ENCODE measurements around the gene ERMP1. TPM values are rescaled to one million over a fixed set of nuclear protein-coding genes. Genes with fewer than 3 reads are reported as not detected.

The ERMP1 gene
- total and polyA plus RNA-seq, 4 experiments from 2014 or later = 11.6 to 24.5 (median 17.6) TPM

GRCh38 chr9:5820425-5820824 lies 12.5 kb downstream of the ERMP1 start:
- ChIA-PET CTCF (ENCODE audit: partially characterized antibody) (interaction anchor here (1.5 kb wide), 1 partner anchor 13 kb away, joined by 5 read pairs; the partner anchor contains the start of gene ERMP1), POLR2A (ENCODE audit: partially characterized antibody) (no interaction called here)
- Histone ChIP-seq H3K27ac (ENCODE audit: low read depth, low read length) (no peak overlapping the region), H3K27me3 (ENCODE audit: insufficient read depth, low read length) (no peaks in the 10 kb centered on the region), H3K36me3 (ENCODE audit: insufficient read depth, low read length) (peaks cover 5% of the 10 kb centered on the region), H3K9me3 (ENCODE audit: control insufficient read depth in 1 of 2, low read length in 2 of 2) (no peaks in the 10 kb centered on the region), H3K4me1 (ENCODE audit: insufficient read depth, low read length) (peaks cover 3% of the 10 kb centered on the region), H3K4me3 (ENCODE audit: low read length in 2 of 2) (no peak overlapping the region)
- DNase-seq = no peak
- Mint-ChIP-seq H3K27ac (peak overlapping the region in 2 of 7 donors; percentile 24 to 25), H3K9me3 (no peaks in the 10 kb centered on the region), H3K4me1 (peaks cover 6 to 17% (median 12%) of the 10 kb centered on the region in 4 donors), H3K4me3 (no peak overlapping the region), H3K36me3 (peaks cover 34 to 49% of the 10 kb centered on the region in 2 donors), H3K27me3 (no peaks in the 10 kb centered on the region)
- intact Hi-C loops (cut with micrococcal nuclease) = no loop called here

DNA sequence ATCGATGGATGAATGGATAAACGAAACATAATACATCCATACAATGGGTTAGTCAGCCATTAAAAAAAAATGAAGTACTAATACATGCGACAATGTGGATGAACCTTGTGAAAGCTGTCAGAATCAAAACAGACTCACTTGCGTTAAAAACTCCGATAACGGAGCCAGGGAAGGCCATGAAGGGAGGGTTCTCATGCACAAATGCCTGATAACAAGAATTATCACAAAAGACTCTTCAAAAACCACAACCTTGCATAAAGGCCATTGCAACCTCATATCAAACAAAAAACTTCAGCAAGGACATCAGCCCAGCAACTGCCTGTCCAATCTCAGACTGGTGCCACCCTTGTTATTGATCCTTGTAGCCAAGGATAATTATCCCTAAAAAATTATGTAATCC lies 13.7 kb downstream of the ERMP1 start:
- no peaks in the 10 kb centered on the region for H3K27me3 ChIP-seq (ENCODE audit: insufficient read depth, low read length)
- peaks cover 37 to 43% of the 10 kb centered on the region in 2 donors for H3K36me3 Mint-ChIP-seq
- H3K27ac ChIP-seq (ENCODE audit: low read depth, low read length) = no peak overlapping the region
- H3K4me1 ChIP-seq (ENCODE audit: insufficient read depth, low read length) = no peaks in the 10 kb centered on the region
- intact Hi-C loops (cut with micrococcal nuclease) = no loop called here
- CTCF ChIA-PET (ENCODE audit: partially characterized antibody) = interaction anchor here (1.5 kb wide), 1 partner anchor 13 kb away, joined by 3 read pairs; no protein-coding TSS in a partner anchor
- no peak overlapping the region for H3K4me3 ChIP-seq (ENCODE audit: low read length in 2 of 2)
- no peaks in the 10 kb centered on the region for H3K9me3 Mint-ChIP-seq
- no peaks in the 10 kb centered on the region for H3K9me3 ChIP-seq (ENCODE audit: control insufficient read depth in 1 of 2, low read length in 2 of 2)
- POLR2A ChIA-PET (ENCODE audit: partially characterized antibody) = no interaction called here
- H3K4me3 Mint-ChIP-seq = no peak overlapping the region
- H3K4me1 Mint-ChIP-seq = peaks cover 0 to 14% (median 8%) of the 10 kb centered on the region in 4 donors
- DNase-seq = no peak
- H3K36me3 ChIP-seq (ENCODE audit: insufficient read depth, low read length) = no peaks in the 10 kb centered on the region
- no peaks in the 10 kb centered on the region for H3K27me3 Mint-ChIP-seq
- no peak overlapping the region for H3K27ac Mint-ChIP-seq

DNA sequence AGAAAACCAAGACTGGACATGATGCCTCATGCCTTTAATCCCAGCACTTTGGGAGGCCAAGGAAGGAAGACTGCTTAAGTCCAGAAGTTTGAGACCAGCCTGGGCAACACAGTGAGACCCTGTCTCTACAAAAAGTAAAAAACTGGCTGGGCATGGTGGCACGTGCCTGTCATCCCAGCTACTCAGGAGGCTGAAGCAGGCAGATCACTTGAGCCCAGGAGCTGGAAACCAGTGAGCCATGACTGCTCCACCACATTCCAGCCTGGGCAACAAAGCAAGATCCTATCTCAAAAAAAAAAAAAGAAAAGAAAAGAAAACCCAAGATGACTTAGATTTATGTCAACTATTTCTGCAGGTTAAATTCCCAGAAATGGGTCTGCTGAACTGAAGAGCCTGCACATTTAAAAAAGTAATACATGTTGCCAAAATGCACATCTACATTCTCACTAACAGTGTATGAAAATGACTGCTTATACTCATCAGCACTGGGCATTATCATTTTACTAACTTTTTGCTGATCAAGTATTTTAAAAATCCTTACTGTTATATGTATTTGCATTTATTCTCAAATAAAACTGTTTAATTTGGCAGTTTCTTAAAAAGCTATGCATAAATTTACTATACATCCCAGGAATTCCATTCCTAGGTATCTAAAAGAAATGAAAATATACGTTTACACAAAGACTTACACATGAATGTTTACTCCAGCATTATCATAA lies 14.3 kb downstream of the ERMP1 start:
- H3K36me3 ChIP-seq (ENCODE audit: insufficient read depth, low read length) = peaks cover 3% of the 10 kb centered on the region
- H3K27ac ChIP-seq (ENCODE audit: low read depth, low read length) = no peak overlapping the region
- ChIA-PET POLR2A (ENCODE audit: partially characterized antibody) (interaction anchor here (0.6 kb wide), 1 partner anchor 218 kb away, joined by 4 read pairs; no protein-coding TSS in a partner anchor), CTCF (ENCODE audit: partially characterized antibody) (interaction anchor here (1.5 kb wide), 1 partner anchor 14 kb away, joined by 3 read pairs; no protein-coding TSS in a partner anchor)
- H3K9me3 Mint-ChIP-seq = no peaks in the 10 kb centered on the region
- H3K4me1 ChIP-seq (ENCODE audit: insufficient read depth, low read length) = no peaks in the 10 kb centered on the region
- H3K36me3 Mint-ChIP-seq = peaks cover 37 to 45% of the 10 kb centered on the region in 2 donors
- H3K4me3 Mint-ChIP-seq = no peak overlapping the region
- no peaks in the 10 kb centered on the region for H3K9me3 ChIP-seq (ENCODE audit: control insufficient read depth in 1 of 2, low read length in 2 of 2)
- H3K27ac Mint-ChIP-seq = peak overlapping the region in 4 of 7 donors; percentile 17 to 32 (median 20)
- no peak for DNase-seq
- no peaks in the 10 kb centered on the region for H3K27me3 ChIP-seq (ENCODE audit: insufficient read depth, low read length)
- H3K4me3 ChIP-seq (ENCODE audit: low read length in 2 of 2) = no peak overlapping the region
- intact Hi-C loops (cut with micrococcal nuclease) = no loop called here
- no peaks in the 10 kb centered on the region for H3K27me3 Mint-ChIP-seq
- peaks cover 0 to 12% (median 7%) of the 10 kb centered on the region in 4 donors for H3K4me1 Mint-ChIP-seq

DNA sequence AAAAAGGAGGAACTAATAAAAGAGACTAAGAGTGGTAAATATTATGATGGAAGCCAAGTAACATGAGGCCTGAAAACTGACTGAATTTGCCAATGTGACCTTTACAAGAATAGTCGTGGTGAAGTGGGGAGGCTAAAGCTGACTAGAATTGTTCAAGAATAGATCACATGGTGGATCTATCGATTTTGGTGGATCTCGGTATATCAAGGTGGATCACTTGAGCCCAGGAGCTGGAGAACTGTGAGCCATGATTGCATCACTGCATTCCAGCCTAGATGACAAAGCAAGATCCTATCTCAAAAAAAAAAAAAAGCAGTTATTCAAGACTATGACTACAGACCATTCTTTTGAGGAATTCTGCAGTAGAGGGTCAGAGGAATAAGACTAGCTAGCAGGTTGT lies 15.1 kb downstream of the ERMP1 start:
- CTCF ChIA-PET (ENCODE audit: partially characterized antibody) = interaction anchor here (1.5 kb wide), 1 partner anchor 14 kb away, joined by 3 read pairs; no protein-coding TSS in a partner anchor
- peaks cover 0 to 12% (median 7%) of the 10 kb centered on the region in 4 donors for H3K4me1 Mint-ChIP-seq
- intact Hi-C loops (cut with micrococcal nuclease) = no loop called here
- H3K4me3 ChIP-seq (ENCODE audit: low read length in 2 of 2) = no peak overlapping the region
- no peak overlapping the region for H3K27ac ChIP-seq (ENCODE audit: low read depth, low read length)
- POLR2A ChIA-PET (ENCODE audit: partially characterized antibody) = interaction anchor here (0.6 kb wide), 1 partner anchor 219 kb away, joined by 4 read pairs; no protein-coding TSS in a partner anchor
- no peaks in the 10 kb centered on the region for H3K27me3 Mint-ChIP-seq
- H3K27me3 ChIP-seq (ENCODE audit: insufficient read depth, low read length) = no peaks in the 10 kb centered on the region
- H3K36me3 Mint-ChIP-seq = peaks cover 38 to 46% of the 10 kb centered on the region in 2 donors
- DNase-seq = no peak
- H3K36me3 ChIP-seq (ENCODE audit: insufficient read depth, low read length) = peaks cover 3% of the 10 kb centered on the region
- H3K4me3 Mint-ChIP-seq = no peak overlapping the region
- no peaks in the 10 kb centered on the region for H3K9me3 ChIP-seq (ENCODE audit: control insufficient read depth in 1 of 2, low read length in 2 of 2)
- H3K27ac Mint-ChIP-seq = peak overlapping the region in 3 of 7 donors; percentile 17 to 61 (median 17)
- no peaks in the 10 kb centered on the region for H3K9me3 Mint-ChIP-seq
- H3K4me1 ChIP-seq (ENCODE audit: insufficient read depth, low read length) = no peaks in the 10 kb centered on the region

DNA sequence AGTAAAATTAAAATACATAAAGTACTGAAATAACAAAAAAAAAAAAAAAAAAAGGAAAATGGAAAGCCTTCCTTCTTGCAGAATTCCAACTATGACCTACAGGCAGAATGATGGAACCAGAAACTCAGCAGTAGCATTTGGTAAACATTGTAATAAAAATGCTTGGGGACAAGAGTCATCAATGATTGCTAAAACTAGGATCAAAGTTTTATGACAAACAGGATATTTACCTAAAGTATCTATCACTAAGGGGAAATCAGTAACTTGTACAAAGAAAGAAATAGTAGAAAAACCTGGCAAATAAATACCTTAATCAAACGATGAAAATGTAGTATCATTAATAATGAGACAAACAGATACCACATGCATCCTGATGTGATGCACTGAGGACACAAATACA lies 17.5 kb downstream of the ERMP1 start:
- H3K27me3 Mint-ChIP-seq = no peaks in the 10 kb centered on the region
- H3K36me3 Mint-ChIP-seq = peaks cover 47 to 57% of the 10 kb centered on the region in 2 donors
- ChIA-PET POLR2A (ENCODE audit: partially characterized antibody) (no interaction called here), CTCF (ENCODE audit: partially characterized antibody) (no interaction called here)
- Histone ChIP-seq H3K4me1 (ENCODE audit: insufficient read depth, low read length) (no peaks in the 10 kb centered on the region), H3K36me3 (ENCODE audit: insufficient read depth, low read length) (peaks cover 3% of the 10 kb centered on the region), H3K4me3 (ENCODE audit: low read length in 2 of 2) (no peak overlapping the region), H3K9me3 (ENCODE audit: control insufficient read depth in 1 of 2, low read length in 2 of 2) (no peaks in the 10 kb centered on the region), H3K27me3 (ENCODE audit: insufficient read depth, low read length) (no peaks in the 10 kb centered on the region), H3K27ac (ENCODE audit: low read depth, low read length) (no peak overlapping the region)
- H3K4me1 Mint-ChIP-seq = peaks cover 0 to 12% (median 7%) of the 10 kb centered on the region in 4 donors
- no peak for DNase-seq
- no peak overlapping the region for H3K4me3 Mint-ChIP-seq
- intact Hi-C loops (cut with micrococcal nuclease) = no loop called here
- no peak overlapping the region for H3K27ac Mint-ChIP-seq
- H3K9me3 Mint-ChIP-seq = no peaks in the 10 kb centered on the region

DNA sequence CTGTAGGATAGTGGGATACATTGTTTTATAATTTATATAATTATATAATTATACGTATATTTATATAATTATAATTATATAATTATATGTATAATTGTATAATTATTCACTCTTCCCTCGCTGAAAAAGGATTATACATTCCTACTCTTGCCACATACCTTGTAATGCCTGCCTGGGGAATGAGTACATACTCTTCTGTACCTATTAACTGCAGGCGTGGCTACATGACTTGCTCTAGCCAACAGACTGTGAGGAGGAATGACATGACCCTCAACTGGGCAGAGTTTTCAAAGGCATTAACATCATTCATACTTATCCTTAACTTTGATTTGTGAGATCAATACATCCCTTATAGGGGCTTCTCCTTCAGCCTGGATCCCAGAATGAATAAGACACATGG lies 19.1 kb downstream of the ERMP1 start:
- peaks cover 50 to 61% of the 10 kb centered on the region in 2 donors for H3K36me3 Mint-ChIP-seq
- ChIA-PET POLR2A (ENCODE audit: partially characterized antibody) (no interaction called here), CTCF (ENCODE audit: partially characterized antibody) (no interaction called here)
- no peak overlapping the region for H3K27ac Mint-ChIP-seq
- no peaks in the 10 kb centered on the region for H3K27me3 Mint-ChIP-seq
- no peaks in the 10 kb centered on the region for H3K27me3 ChIP-seq (ENCODE audit: insufficient read depth, low read length)
- intact Hi-C loops (cut with micrococcal nuclease) = no loop called here
- no peaks in the 10 kb centered on the region for H3K9me3 Mint-ChIP-seq
- H3K4me3 Mint-ChIP-seq = no peak overlapping the region
- H3K9me3 ChIP-seq (ENCODE audit: control insufficient read depth in 1 of 2, low read length in 2 of 2) = no peaks in the 10 kb centered on the region
- peaks cover 0 to 10% (median 6%) of the 10 kb centered on the region in 4 donors for H3K4me1 Mint-ChIP-seq
- H3K4me1 ChIP-seq (ENCODE audit: insufficient read depth, low read length) = no peaks in the 10 kb centered on the region
- peaks cover 14% of the 10 kb centered on the region for H3K36me3 ChIP-seq (ENCODE audit: insufficient read depth, low read length)
- no peak overlapping the region for H3K27ac ChIP-seq (ENCODE audit: low read depth, low read length)
- DNase-seq = no peak
- H3K4me3 ChIP-seq (ENCODE audit: low read length in 2 of 2) = no peak overlapping the region

- Histone ChIP-seq H3K9me3 (ENCODE audit: control insufficient read depth in 1 of 2, low read length in 2 of 2) (no peaks in the 10 kb centered on the region), H3K4me3 (ENCODE audit: low read length in 2 of 2) (no peak overlapping the region), H3K4me1 (ENCODE audit: insufficient read depth, low read length) (no peaks in the 10 kb centered on the region), H3K27me3 (ENCODE audit: insufficient read depth, low read length) (no peaks in the 10 kb centered on the region), H3K27ac (ENCODE audit: low read depth, low read length) (no peak overlapping the region), H3K36me3 (ENCODE audit: insufficient read depth, low read length) (peaks cover 14% of the 10 kb centered on the region)
- no peaks in the 10 kb centered on the region for H3K9me3 Mint-ChIP-seq
- peaks cover 0 to 10% (median 4%) of the 10 kb centered on the region in 4 donors for H3K4me1 Mint-ChIP-seq
- POLR2A ChIA-PET (ENCODE audit: partially characterized antibody) = no interaction called here
- H3K4me3 Mint-ChIP-seq = no peak overlapping the region
- DNase-seq = no peak
- CTCF ChIA-PET (ENCODE audit: partially characterized antibody) = interaction anchor here (1.4 to 1.7 kb wide), 2 partner anchors 9 to 13 kb away, joined by 4 to 6 read pairs; no protein-coding TSS in a partner anchor
- no peaks in the 10 kb centered on the region for H3K27me3 Mint-ChIP-seq
- H3K36me3 Mint-ChIP-seq = peaks cover 46 to 59% of the 10 kb centered on the region in 2 donors
- intact Hi-C loops (cut with micrococcal nuclease) = no loop called here
- H3K27ac Mint-ChIP-seq = peak overlapping the region in 1 of 7 donors; percentile 59
Measured at GRCh38 chr9:5811751-5812150, 21.2 kb downstream of the ERMP1 start.

Measured in CD4-positive, alpha-beta memory T cell (primary cell).